Measurements from ENCODE around the gene PTGER2. TPM values are rescaled to one million over a fixed set of nuclear protein-coding genes. Genes with fewer than 3 reads are reported as not detected.

PTGER2 gene
- total and polyA plus RNA-seq, 2 of the 8 experiments (the other 6 are each of a cell fraction or from before 2014, with no cell fraction given): 1.2 TPM

- TF ChIP-seq ATF2 (IDR thresholded peaks at IDR 0.05; ENCODE audit: low read length) (no peak), HDAC2 (IDR thresholded peaks at IDR 0.05; ENCODE audit: borderline replicate concordance in 1 of 2, low read depth in 2 of 2, low read length in 2 of 2) (no peak), TBP (IDR thresholded peaks at IDR 0.05; ENCODE audit: low read depth, low read length) (no peak), USF2 (IDR thresholded peaks at IDR 0.05; ENCODE audit: low read length) (no peak), JUND (IDR thresholded peaks at IDR 0.05; ENCODE audit: low read length) (no peak), RAD21 (IDR thresholded peaks at IDR 0.05 in 1 of 2, conservative IDR thresholded peaks at IDR 0.05 in 1 of 2; ENCODE audit: low read depth in 2 of 2, low read length in 2 of 2) (no peak), KDM4A (IDR thresholded peaks at IDR 0.05; ENCODE audit: low read depth, low read length, severe bottlenecking) (no peak), BCL11A (IDR thresholded peaks at IDR 0.05; ENCODE audit: low read depth in 2 of 2, low read length in 2 of 2) (no peak)
These were observed 34.7 kb upstream of the PTGER2 start (continued) for GRCh38 chr14:52279408-52279807.
